Embryonic facial prominence (tissue), 1 donor: ENCODE results near the gene SVOP.
A peak's percentile ranks its signal among the peaks of the same experiment; 100 is the strongest.

Experiments
- DNase-seq: peaks from one replicate; pipeline ENCODE4 v3.0.0-alpha.2; 2016; ENCODE audit errors: extremely low spot score

The SVOP gene

GRCh38 chr12:108973629-108974152, 47.2 kb downstream of the SVOP start:
- DNase-seq: no peak

GRCh38 chr12:108972358-108972757, 48.5 kb downstream of the SVOP start:
- DNase-seq: no peak

DNA sequence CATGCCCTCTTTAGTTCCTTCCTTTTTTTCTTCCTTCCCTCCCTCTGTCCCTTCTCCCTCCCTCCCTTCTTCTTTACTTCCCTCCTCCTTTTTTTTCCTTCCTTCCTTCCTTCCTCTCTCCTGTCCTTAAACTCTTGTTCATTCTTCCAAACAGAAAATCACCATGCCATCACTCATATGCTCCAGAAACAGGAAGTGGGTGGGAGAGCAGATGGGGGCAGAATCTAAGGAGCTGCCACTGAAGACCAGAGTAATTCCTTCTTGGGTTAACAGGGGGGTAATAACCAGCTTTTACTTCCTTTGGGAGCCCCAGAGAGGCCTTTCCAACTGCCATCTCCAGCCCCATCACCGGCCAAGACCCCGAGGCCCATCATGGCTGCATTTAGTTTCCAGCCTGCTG, 51.2 kb downstream of the SVOP start:
- DNase-seq: no peak

GRCh38 chr12:108967869-108968540, 52.9 kb downstream of the SVOP start:
- no peak for DNase-seq

DNA sequence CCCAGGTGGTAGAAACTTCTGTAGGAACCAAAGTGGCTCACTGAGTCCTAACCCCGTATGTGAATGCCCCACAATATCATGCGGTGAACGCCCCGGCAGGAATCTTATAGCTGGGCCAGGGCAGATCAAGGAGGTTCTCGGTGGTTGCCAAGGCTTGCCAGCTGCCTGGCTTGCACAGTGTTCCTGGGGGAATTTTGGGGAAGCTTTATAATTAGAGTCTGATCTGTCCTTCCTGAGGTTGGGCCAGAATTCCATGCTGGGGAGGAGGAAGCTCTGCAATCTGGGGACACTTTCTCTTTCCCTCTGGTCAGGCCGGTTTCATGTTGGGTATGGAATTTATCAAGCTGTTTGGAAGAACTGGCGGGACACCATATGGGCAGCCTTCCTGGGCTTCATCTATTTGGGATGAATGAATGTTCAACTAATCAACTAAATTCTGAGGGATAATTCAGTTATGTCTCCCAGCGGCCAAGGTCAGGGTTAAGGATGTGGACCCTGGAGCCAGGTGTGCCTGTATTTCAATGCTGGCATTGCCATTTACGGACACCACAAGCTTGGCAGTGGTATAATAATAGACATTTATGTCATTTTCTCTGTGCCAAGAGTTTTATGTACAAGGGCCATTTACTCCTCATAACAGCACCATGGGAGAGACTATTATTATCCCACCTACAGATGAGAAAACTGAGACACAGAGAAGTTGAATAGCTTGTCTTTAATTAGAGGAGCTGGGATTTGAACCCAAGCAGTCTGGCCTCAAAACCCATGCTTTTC, 54.3 kb downstream of the SVOP start:
- no peak for DNase-seq

- DNase-seq: no peak
Measured at GRCh38 chr12:108965886-108966285, 55.0 kb downstream of the SVOP start.

DNA sequence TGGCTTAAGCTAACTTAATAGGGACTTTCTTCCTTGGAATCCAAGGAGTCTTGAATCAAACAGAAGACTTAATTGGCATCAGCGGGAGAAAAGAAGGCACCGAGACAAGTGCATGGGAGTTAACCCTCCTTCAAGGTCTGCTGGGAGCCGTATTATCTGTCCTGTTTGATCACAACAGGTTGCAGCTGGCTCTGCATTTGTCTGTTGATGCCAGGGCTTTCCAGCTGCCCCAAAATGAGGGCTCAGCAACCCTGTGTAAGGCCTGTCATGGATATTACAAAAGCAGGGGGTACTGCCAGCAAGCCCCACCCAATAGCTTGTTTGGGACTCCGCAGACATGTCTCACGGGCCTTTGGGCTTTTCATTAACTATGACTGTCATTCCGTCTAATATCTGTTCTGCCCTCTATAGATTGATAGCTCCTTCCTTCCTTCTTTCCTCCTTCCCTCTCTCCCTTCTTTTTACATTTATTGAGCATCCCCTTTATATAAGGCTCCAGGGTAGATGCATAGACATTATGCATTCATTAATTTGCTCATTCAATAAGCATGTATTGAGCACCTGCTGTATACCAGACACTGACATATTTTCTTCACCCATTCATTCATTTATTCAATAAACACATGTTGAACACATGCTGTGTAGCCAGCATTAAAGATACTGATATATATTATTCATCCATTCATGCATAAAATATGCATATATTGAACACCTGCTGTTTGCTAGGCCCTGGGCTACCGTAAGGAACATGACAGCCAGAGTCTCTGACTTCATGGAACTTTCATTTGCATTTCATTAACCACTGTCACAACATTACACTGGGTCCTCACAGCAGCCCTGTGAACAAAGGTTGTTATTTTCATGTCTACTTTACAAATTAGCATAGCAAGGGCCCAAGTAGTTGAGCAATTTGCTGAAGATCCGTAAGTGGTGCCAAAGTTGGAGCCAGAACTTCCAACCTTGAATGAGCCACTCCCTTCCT, 56.2 kb downstream of the SVOP start:
- DNase-seq: no peak

DNA sequence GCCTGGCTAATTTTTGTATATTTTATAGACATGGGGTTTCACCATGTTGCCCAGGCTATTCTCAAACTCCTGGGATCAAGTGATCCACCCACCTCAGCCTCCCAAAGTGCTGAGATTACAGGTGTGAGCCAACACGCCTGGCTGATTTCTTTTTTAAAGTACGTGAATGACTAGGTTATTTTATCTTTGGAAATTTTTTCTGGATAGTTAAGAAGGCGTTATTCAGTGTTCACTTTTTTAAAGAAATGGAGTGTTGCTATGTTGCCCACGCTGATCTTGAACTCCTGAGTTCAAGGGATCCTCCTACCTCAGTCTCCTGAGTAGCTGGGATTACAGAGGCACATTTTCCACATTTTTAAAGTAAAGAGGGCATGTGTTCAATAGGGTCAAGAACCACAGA, 58.6 kb downstream of the SVOP start:
- no peak for DNase-seq

DNA sequence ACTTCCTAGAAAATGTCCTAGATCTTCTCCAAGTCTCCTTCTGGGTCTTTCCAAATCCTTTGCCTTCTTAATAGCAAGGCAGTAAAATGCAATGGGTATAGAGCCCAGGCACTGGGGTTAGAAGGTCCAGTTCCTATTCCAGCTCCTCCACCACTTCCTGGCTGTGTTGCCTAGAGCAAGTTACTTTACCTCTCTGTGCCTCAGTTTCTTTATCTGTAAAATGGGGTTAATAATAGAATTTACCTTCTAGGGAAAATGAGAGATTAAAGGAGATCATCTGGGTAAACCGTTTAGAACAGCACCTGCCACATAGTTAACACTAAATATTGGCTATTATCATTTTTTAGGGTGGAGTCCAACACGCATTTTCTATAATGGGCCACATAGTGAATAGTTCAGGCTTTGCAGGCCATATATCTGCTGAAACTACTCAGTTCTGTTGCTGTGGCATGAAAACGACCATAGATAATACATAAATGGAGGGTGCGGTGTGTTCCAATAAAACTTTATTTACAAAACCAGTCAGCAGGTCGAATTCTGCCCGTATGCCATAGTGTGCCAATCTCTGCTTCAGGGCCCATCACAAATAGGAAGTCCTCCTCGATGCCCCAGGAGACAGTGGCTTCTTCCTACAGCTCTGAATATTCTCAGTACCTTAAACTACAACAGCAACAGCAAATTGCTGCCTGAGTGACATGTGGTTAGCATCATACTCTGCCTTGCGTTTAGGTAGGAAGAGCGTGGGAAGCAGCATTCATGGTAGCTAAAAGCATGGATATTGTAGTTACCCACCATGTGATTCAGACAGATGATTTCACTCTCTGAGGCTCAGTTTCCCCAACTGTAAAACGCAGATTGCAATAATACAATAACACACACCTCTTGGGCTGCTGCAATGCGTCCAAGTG, 60.9 kb downstream of the SVOP start:
- no peak for DNase-seq

DNA sequence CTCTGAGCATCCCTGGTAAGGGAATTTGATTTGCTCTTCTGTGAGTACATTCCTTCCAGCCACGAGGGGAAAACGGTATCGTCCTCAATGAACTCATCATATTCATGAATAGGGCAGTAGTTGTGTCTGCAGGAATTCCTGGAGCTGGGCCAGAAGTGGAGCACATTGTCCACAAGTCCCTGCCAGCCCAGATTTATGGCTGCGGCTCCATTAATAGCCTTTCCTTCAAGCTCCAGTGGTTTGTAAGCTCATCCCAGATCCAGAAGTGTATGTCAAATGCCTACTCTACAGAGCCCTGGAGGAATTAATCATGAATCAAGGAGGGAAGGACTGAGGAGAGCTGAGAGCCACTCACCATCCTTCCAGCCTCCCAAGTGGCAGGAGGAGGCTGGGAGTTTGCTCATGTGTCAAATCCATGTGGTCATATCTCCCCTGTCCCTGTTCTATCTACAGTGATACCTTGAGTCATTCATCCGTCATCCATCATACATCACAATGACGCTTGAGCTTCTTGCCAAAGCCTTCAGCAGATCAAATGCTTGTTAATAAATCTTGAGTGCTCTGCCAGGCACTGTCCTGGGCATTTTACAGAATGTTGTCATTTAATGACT, 65.5 kb downstream of the SVOP start:
- DNase-seq: no peak

DNA sequence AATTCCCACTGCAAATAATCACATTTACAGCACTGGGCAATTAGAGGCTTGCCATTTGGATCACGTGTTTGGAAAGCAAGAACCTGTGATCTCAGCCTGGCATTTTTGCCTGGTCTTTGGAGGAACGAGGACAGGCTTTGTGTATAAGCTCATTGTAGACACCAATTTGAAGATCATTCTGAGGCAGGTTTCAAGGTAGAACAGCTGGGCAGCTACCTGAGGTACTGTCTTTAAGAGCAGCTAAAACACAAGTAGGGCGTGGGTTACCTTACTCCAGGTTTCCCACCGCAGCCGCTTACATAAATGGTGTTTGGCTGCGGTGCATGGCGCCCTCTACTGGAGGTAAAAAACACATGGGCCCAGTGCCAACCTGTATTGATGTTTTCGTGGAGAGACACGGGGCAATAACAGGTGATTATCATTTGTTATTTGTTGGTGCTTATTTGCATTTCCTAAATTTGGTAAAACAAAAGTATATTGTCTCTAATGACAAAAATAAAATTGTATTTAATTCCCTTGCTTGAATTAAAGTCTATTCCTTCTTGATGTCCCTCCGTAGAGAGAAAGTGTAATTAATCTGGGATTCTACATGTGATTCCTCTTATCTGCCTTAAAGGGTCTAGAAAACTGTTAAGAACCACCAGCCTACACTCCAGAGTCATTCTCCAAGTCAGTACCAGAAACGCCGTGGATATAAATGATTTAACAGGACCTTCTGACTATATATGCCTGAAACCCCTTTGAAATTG, 69.7 kb downstream of the SVOP start:
- DNase-seq: peak; percentile 12

GRCh38 chr12:108949976-108950375, 70.9 kb downstream of the SVOP start:
- DNase-seq: no peak

- no peak for DNase-seq
Measured at GRCh38 chr12:108948367-108948766, 72.5 kb downstream of the SVOP start.

DNA sequence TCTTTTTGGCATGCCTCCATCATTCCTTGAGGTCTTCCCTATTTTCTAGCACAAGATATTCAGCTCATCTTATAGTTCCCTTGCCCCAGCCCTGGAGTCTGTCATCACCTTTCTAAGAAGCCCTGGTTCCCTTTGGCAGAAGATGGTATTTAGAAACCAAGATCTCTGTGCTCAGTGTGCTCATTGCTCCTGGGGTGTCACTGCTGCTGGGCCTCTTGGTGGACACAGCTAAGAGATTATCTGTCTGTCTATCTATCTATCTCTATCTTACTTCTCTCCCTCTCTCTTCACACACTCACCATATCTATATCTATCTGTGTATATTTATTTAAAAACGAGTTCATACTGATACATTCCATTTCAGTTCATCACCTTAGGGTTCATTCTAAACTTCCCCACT, 73.8 kb downstream of the SVOP start:
- no peak for DNase-seq

- no peak for DNase-seq
Measured at GRCh38 chr12:108940138-108940537, 80.7 kb downstream of the SVOP start.

DNA sequence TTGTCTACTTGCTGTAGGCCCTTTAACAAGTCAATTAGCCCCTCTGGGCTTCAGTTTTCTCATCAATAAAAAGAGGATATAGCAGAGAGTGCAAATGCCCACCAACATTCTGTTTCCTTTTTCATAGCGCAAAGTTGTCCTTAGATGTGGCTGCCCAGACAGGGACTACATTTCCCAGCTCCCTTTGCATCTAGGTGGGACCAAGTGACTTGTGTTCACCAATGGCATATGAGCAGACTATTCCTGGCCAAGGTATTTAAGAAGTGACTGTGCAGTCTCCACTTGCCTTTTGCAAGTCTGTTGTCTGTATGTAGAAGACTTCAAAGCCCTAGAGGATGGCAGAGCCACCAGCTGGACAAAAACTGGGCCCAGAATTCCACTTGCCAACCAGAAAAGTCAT, 81.3 kb downstream of the SVOP start:
- no peak for DNase-seq

GRCh38 chr12:108938247-108938924, 82.5 kb downstream of the SVOP start:
- no peak for DNase-seq

- DNase-seq: no peak
Measured at GRCh38 chr12:108935159-108935763, 85.6 kb downstream of the SVOP start.

GRCh38 chr12:108933949-108934348, 86.9 kb downstream of the SVOP start:
- no peak for DNase-seq
